Trophoblast cell (in vitro differentiated cells and primary cell): ENCODE measurements around the gene ATF7.
"Not testable (repeated sequence)": the region's sequence is repeated elsewhere in the genome, so short reads cannot be mapped to it uniquely, and the experiment has no call there.

Experiments used
- DNase-seq, 2 donors: peaks; one replicate each; pipeline ENCODE4 v3.0.0-alpha.2; 2016
- H2AFZ ChIP-seq: 2 replicates; pipeline ENCODE4 v1.6.1; 2013; ENCODE audit warnings: low read length, moderate library complexity, mild to moderate bottlenecking; ENCODE audit not compliant: insufficient read depth, poor library complexity
- H2AK5ac ChIP-seq: 2 replicates; pipeline ENCODE4 v1.6.1; 2013; ENCODE audit warnings: mild to moderate bottlenecking, low read length
- H2BK120ac ChIP-seq: 2 replicates; pipeline ENCODE4 v1.6.1; 2013; ENCODE audit warnings: low read length, mild to moderate bottlenecking, moderate library complexity; ENCODE audit not compliant: insufficient read depth, poor library complexity
- H2BK12ac ChIP-seq: 2 replicates; pipeline ENCODE4 v1.6.1; 2013; ENCODE audit warnings: mild to moderate bottlenecking, low read length, moderate library complexity
- H2BK5ac ChIP-seq: 2 replicates; pipeline ENCODE4 v1.6.1; 2013; ENCODE audit warnings: low read length, low read depth, moderate library complexity, mild to moderate bottlenecking; ENCODE audit not compliant: poor library complexity
- H3K14ac ChIP-seq: 2 replicates; pipeline ENCODE4 v1.6.1; 2013; ENCODE audit warnings: mild to moderate bottlenecking, low read length
- H3K18ac ChIP-seq: 2 replicates; pipeline ENCODE4 v1.6.1; 2013; ENCODE audit warnings: mild to moderate bottlenecking, low read length
- H3K23ac ChIP-seq: 2 replicates; pipeline ENCODE4 v1.6.1; 2013; ENCODE audit warnings: low read length
- H3K27ac ChIP-seq: 2 replicates; pipeline ENCODE4 v1.5.1; 2013; ENCODE audit warnings: low read depth, mild to moderate bottlenecking, inconsistent platforms, low read length, moderate library complexity
- H3K27me3 ChIP-seq: 2 replicates; pipeline ENCODE4 v1.6.1; 2013; ENCODE audit warnings: inconsistent platforms, mild to moderate bottlenecking, low read length, moderate library complexity; ENCODE audit not compliant: insufficient read depth
- H3K36me3 ChIP-seq, 2 experiments: 1 replicate in 1 of 2; 2 replicates in 1 of 2; pipeline ENCODE4 v1.6.1; 2013; ENCODE audit warnings: low read length in 2 of 2, mild to moderate bottlenecking in 2 of 2, moderate library complexity in 1 of 2; ENCODE audit not compliant: insufficient read depth in 2 of 2, control insufficient read depth in 1 of 2
- H3K4ac ChIP-seq: 2 replicates; pipeline ENCODE4 v1.6.1; 2013; ENCODE audit warnings: low read depth, mild to moderate bottlenecking, low read length, moderate library complexity
- H3K4me1 ChIP-seq, 2 experiments: 1 replicate in 1 of 2; 2 replicates in 1 of 2; pipeline ENCODE4 v1.6.1; 2013; ENCODE audit warnings: low read length in 2 of 2, mild to moderate bottlenecking in 2 of 2, moderate library complexity in 1 of 2; ENCODE audit not compliant: insufficient read depth in 2 of 2, control insufficient read depth in 1 of 2
- H3K4me2 ChIP-seq: 2 replicates; pipeline ENCODE4 v1.6.1; 2013; ENCODE audit warnings: inconsistent platforms, mild to moderate bottlenecking, low read length, moderate library complexity
- H3K4me3 ChIP-seq: 2 replicates; pipeline ENCODE4 v1.5.1; 2013; ENCODE audit warnings: mild to moderate bottlenecking, low read depth, low read length, inconsistent platforms
- H3K79me1 ChIP-seq: one replicate; pipeline ENCODE4 v1.6.1; 2013; ENCODE audit warnings: low read length
- H3K79me2 ChIP-seq: 2 replicates; pipeline ENCODE4 v1.6.1; 2013; ENCODE audit warnings: low read length, mild to moderate bottlenecking; ENCODE audit not compliant: control insufficient read depth, insufficient read depth, poor library complexity
- H3K9ac ChIP-seq: 2 replicates; pipeline ENCODE4 v1.6.1; 2013; ENCODE audit warnings: mild to moderate bottlenecking, low read length
- H3K9me3 ChIP-seq: 2 replicates; pipeline ENCODE4 v1.6.1; 2013; ENCODE audit warnings: low read depth, mild to moderate bottlenecking, control low read depth, inconsistent platforms, low read length; ENCODE audit not compliant: insufficient read depth
- H4K12ac ChIP-seq: 2 replicates; pipeline ENCODE4 v1.6.1; 2013; ENCODE audit warnings: low read depth, mild to moderate bottlenecking, low read length, moderate library complexity
- H4K8ac ChIP-seq: 2 replicates; pipeline ENCODE4 v1.6.1; 2013; ENCODE audit warnings: low read depth, mild to moderate bottlenecking, low read length, moderate library complexity
- H4K91ac ChIP-seq: one replicate; pipeline ENCODE4 v1.6.1; 2013; ENCODE audit warnings: low read depth, mild to moderate bottlenecking, low read length, moderate library complexity
- WGBS: extraction: QIAGEN DNeasy Blood & Tissue Kit; methylation state at CpG from one replicate; pipeline ENCODE4 v1.1.7; 2013; ENCODE audit warnings: missing lambda C conversion rate; ENCODE audit not compliant: insufficient read length, insufficient coverage; ENCODE audit errors: extremely low coverage; 5-methylcytosine and 5-hydroxymethylcytosine counted together

Gene ATF7

DNA sequence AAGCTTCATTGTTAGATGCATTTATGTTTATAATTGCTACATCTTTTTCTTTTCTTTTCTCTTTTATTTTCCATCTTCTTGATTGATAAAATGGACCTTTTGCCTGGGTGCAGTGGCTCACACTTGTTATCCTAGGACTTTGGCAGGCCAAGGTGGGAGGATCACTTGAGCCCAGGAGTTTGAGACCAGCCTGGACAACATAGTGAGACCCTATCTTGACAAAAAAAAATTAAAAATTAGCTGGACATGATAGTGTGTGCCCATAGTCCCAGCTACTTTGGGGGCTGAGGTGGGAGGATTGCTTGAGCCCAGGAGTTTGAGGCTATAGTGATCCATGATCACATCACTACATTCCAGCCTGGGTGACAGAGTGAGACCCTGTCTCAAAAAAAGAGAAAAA, 9.5 kb upstream of the ATF7 start:
- H3K4me3 ChIP-seq, H3K14ac ChIP-seq, H3K9ac ChIP-seq, H3K4me1 ChIP-seq, H3K4ac ChIP-seq, H2AFZ ChIP-seq, H2BK5ac ChIP-seq, DNase-seq, H3K9me3 ChIP-seq, H2BK12ac ChIP-seq, H3K79me1 ChIP-seq, H3K23ac ChIP-seq, H4K12ac ChIP-seq, H3K27me3 ChIP-seq, H3K79me2 ChIP-seq, H3K18ac ChIP-seq, H4K91ac ChIP-seq, H3K36me3 ChIP-seq, H3K4me2 ChIP-seq, H2AK5ac ChIP-seq, H2BK120ac ChIP-seq, H4K8ac ChIP-seq, H3K27ac ChIP-seq: not testable (repeated sequence)

DNA sequence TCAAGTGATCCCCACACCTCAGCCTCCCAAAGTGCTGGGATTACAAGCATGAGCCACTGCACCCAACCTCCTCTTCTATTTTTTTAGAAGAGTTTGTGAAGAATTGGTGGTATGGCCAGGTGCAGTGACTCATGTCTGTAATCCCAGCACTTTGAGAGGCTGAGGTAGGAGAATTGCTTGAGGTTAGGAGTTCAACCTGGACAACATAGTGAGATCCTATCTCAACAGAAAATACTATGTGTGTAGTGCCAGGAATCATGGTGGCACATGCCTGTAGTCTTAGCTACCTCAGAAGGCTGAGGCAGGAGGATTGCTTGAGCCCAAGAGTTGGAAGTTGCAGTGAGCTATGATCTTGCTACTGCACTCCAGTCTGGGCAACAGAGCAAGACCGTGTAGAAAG, 5.5 kb upstream of the ATF7 start:
- Histone ChIP-seq H3K4ac (no peak overlapping the region), H2BK120ac (no peak overlapping the region), H3K23ac (no peak overlapping the region), H4K91ac (no peak overlapping the region), H3K14ac (no peak overlapping the region), H4K12ac (no peak overlapping the region), H3K79me1 (no peaks in the 10 kb centered on the region), H3K9ac (no peak overlapping the region), H3K4me3 (no peak overlapping the region), H2AK5ac (no peak overlapping the region), H4K8ac (no peak overlapping the region), H3K79me2 (no peaks in the 10 kb centered on the region), H2AFZ (no peak overlapping the region), H3K36me3 (no peaks in the 10 kb centered on the region), H3K27me3 (no peaks in the 10 kb centered on the region), H2BK5ac (no peak overlapping the region), H2BK12ac (no peak overlapping the region), H3K27ac (no peak overlapping the region), H3K4me2 (no peak overlapping the region), H3K18ac (no peak overlapping the region), H3K9me3 (no peaks in the 10 kb centered on the region), H3K4me1 (no peaks in the 10 kb centered on the region)
- WGBS, result no CpG with 5 or more reads among the region's 1 CpG
- peak; percentile 78 to 89 for DNase-seq

DNA sequence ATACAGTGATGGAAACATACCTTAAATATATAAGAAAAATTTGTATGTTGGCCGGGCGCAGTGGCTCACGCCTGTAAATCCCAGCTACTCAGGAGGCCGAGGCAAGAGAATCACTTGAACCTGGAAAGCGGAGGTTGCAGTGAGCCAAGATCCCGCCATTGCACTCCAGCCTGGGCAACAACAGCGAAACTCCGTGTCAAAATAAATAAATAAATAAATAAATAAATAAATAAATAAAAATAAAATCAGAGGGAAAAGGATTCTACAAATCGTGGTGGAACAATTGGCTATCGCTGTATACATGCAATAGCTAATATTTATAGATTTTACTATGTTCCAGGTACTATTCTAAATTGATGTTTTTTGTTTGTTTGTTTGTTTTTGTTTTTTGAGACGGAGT, 1.7 kb upstream of the ATF7 start:
- no peak overlapping the region for H3K18ac ChIP-seq
- H3K4me3 ChIP-seq, result no peak overlapping the region
- peaks cover 2% of the 10 kb centered on the region for H3K79me1 ChIP-seq
- no peak overlapping the region for H3K23ac ChIP-seq
- no CpG with 5 or more reads among the region's 11 CpGs for WGBS
- no peaks in the 10 kb centered on the region for H3K36me3 ChIP-seq
- H3K14ac ChIP-seq, result no peak overlapping the region
- H4K8ac ChIP-seq, result no peak overlapping the region
- H3K27me3 ChIP-seq, result no peaks in the 10 kb centered on the region
- H2BK12ac ChIP-seq, result no peak overlapping the region
- H3K79me2 ChIP-seq, result peaks cover 5% of the 10 kb centered on the region
- no peak overlapping the region for H3K4ac ChIP-seq
- no peak overlapping the region for H2AFZ ChIP-seq
- H3K4me1 ChIP-seq, result peaks cover 2 to 8% of the 10 kb centered on the region in 2 experiments
- H3K4me2 ChIP-seq, result no peak overlapping the region
- H2BK5ac ChIP-seq, result no peak overlapping the region
- H4K12ac ChIP-seq, result no peak overlapping the region
- no peaks in the 10 kb centered on the region for H3K9me3 ChIP-seq
- H3K9ac ChIP-seq, result no peak overlapping the region
- H3K27ac ChIP-seq, result no peak overlapping the region
- no peak overlapping the region for H2BK120ac ChIP-seq
- DNase-seq, result no peak
- H4K91ac ChIP-seq, result no peak overlapping the region
- H2AK5ac ChIP-seq, result no peak overlapping the region

DNA sequence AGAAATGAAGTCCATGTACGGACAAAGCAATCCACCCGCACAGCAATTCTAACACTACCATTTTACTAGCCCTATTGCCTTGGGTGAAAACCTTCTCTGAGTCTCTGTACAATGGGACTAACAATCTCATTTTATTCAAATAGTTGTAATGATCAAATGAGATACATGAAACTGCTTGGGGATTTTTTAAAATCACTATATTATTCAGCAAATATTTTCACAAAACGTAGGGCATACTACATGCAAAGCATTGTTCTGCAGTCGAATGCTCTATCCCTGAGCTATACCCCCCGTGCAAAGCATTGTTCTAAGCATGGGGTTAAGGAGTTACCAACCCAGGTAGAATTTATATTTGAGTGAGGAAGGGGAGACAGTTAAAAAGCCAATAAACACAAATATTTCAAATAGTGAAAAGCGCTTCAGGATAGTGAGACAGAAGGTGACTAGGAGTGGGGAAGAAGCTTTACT, 554 bp upstream of the ATF7 start:
- Histone ChIP-seq H3K18ac (no peak overlapping the region), H3K36me3 (no peaks in the 10 kb centered on the region), H3K4ac (no peak overlapping the region), H4K8ac (no peak overlapping the region), H2AFZ (no peak overlapping the region), H3K79me2 (peaks cover 5% of the 10 kb centered on the region), H2AK5ac (no peak overlapping the region), H3K9me3 (no peaks in the 10 kb centered on the region), H2BK12ac (no peak overlapping the region), H4K91ac (no peak overlapping the region), H2BK5ac (no peak overlapping the region), H3K27ac (no peak overlapping the region), H3K4me2 (peak overlapping the region; percentile 66), H4K12ac (no peak overlapping the region), H3K14ac (no peak overlapping the region), H3K23ac (no peak overlapping the region), H2BK120ac (no peak overlapping the region), H3K4me3 (no peak overlapping the region), H3K27me3 (no peaks in the 10 kb centered on the region), H3K4me1 (peaks cover 2 to 8% of the 10 kb centered on the region in 2 experiments), H3K9ac (no peak overlapping the region), H3K79me1 (peaks cover 2% of the 10 kb centered on the region)
- no CpG with 5 or more reads among the region's 6 CpGs for WGBS
- no peak for DNase-seq
